OCI-LY1 (cell line): Measurements from ENCODE around the gene CLSTN2.

Source experiments
- EZH2 ChIP-seq: fragments of 200-600 bp; sonication (generic), shearing (Covaris generic); IDR thresholded peaks from 2 replicates; pipeline ENCODE4 v1.8.0; 2017; ENCODE audit warnings: borderline replicate concordance, mixed run types, mild to moderate bottlenecking, antibody characterized with exemption, low read length, moderate library complexity, mixed read lengths
- TF ChIP-seq, protein P1 (sequence below): fragments of 200-600 bp; sonication (generic), shearing (Covaris generic); IDR thresholded peaks from 2 replicates; pipeline ENCODE4 v1.5.1; 2017; ENCODE audit warnings: mild to moderate bottlenecking, antibody characterized with exemption, low read length, moderate library complexity, mixed read lengths

DNA sequence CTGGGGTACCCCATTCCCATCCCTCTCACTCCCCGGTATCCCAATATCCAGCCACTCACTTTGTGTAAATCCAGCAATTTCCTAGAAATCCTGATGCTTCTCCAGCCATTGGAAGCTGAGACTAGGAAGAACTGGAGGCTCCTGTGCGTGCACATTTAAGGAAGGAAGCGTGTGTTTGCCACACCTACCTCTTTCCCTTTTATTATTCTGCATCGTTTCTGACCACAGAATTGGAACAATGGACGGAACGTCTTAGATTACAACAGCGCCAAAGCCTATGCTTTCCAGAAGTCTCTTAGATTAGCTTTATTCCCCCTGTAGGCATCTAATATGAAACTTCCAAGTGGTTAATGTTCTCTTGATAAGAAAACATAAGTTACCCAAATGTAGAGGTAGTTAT is 508.1 kb downstream of the CLSTN2 start:
- TF ChIP-seq, protein P1, sequence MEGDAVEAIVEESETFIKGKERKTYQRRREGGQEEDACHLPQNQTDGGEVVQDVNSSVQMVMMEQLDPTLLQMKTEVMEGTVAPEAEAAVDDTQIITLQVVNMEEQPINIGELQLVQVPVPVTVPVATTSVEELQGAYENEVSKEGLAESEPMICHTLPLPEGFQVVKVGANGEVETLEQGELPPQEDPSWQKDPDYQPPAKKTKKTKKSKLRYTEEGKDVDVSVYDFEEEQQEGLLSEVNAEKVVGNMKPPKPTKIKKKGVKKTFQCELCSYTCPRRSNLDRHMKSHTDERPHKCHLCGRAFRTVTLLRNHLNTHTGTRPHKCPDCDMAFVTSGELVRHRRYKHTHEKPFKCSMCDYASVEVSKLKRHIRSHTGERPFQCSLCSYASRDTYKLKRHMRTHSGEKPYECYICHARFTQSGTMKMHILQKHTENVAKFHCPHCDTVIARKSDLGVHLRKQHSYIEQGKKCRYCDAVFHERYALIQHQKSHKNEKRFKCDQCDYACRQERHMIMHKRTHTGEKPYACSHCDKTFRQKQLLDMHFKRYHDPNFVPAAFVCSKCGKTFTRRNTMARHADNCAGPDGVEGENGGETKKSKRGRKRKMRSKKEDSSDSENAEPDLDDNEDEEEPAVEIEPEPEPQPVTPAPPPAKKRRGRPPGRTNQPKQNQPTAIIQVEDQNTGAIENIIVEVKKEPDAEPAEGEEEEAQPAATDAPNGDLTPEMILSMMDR = no peak
- TF ChIP-seq EZH2 = no peak
